ENCODE measurements around the gene DMD. TPM values are rescaled to one million over a fixed set of nuclear protein-coding genes. Genes with fewer than 3 reads are reported as not detected.
A peak's percentile ranks its signal among the peaks of the same experiment; 100 is the strongest.

DMD gene
- total and polyA plus RNA-seq, 9 donors = 14.0 to 70.5 (median 37.6) TPM

GRCh38 chrX:31279359-31279758 lies 1932.0 kb downstream of the DMD start:
- Histone ChIP-seq H3K4me1 (ENCODE audit: insufficient read depth) (no peaks in the 10 kb centered on the region), H3K27ac (no peak overlapping the region), H3K9me3 (no peaks in the 10 kb centered on the region), H3K36me3 (no peaks in the 10 kb centered on the region), H3K27me3 (no peaks in the 10 kb centered on the region), H3K4me3 (no peak overlapping the region)
- no peak for DNase-seq
- 77 to 86% (median 78%) methylated on average over 2 of the region's 2 CpGs for WGBS, 3 donors
- TF ChIP-seq EP300 (IDR thresholded peaks at IDR 0.05) (no peak), CTCF (IDR thresholded peaks at IDR 0.05) (no peak), POLR2A (IDR thresholded peaks at IDR 0.05) (no peak)
- intact Hi-C loops (cut with DNase I) = no loop called here

GRCh38 chrX:31272472-31272775 lies 1938.9 kb downstream of the DMD start:
- no peaks in the 10 kb centered on the region for H3K36me3 ChIP-seq
- H3K27me3 ChIP-seq = no peaks in the 10 kb centered on the region
- H3K4me3 ChIP-seq = no peak overlapping the region
- no peaks in the 10 kb centered on the region for H3K9me3 ChIP-seq
- H3K27ac ChIP-seq = no peak overlapping the region
- no peak for DNase-seq
- intact Hi-C loops (cut with DNase I) = no loop called here
- 27 to 45% (median 32%) methylated on average over 4 of the region's 4 CpGs for WGBS, 3 donors
- H3K4me1 ChIP-seq (ENCODE audit: insufficient read depth) = no peaks in the 10 kb centered on the region
- TF ChIP-seq EP300 (IDR thresholded peaks at IDR 0.05) (no peak), CTCF (IDR thresholded peaks at IDR 0.05) (no peak), POLR2A (IDR thresholded peaks at IDR 0.05) (no peak)

- Histone ChIP-seq H3K9me3 (no peaks in the 10 kb centered on the region), H3K4me3 (no peak overlapping the region), H3K27me3 (no peaks in the 10 kb centered on the region), H3K27ac (no peak overlapping the region), H3K36me3 (no peaks in the 10 kb centered on the region), H3K4me1 (ENCODE audit: insufficient read depth) (no peaks in the 10 kb centered on the region)
- DNase-seq = no peak
- 67 to 74% (median 68%) methylated on average over 7 of the region's 7 CpGs for WGBS, 3 donors
- TF ChIP-seq CTCF (IDR thresholded peaks at IDR 0.05) (no peak), POLR2A (IDR thresholded peaks at IDR 0.05) (no peak), EP300 (IDR thresholded peaks at IDR 0.05) (no peak)
- intact Hi-C loops (cut with DNase I) = no loop called here
These were observed 1939.5 kb downstream of the DMD start for GRCh38 chrX:31271615-31272471.

- H3K4me1 ChIP-seq (ENCODE audit: insufficient read depth) = no peaks in the 10 kb centered on the region
- intact Hi-C loops (cut with DNase I) = no loop called here
- H3K4me3 ChIP-seq = no peak overlapping the region
- DNase-seq = peak in 1 of 5 donors; percentile 27
- H3K9me3 ChIP-seq = no peaks in the 10 kb centered on the region
- no peaks in the 10 kb centered on the region for H3K36me3 ChIP-seq
- 42 to 46% (median 44%) methylated on average over 3 of the region's 3 CpGs for WGBS, 3 donors
- no peak overlapping the region for H3K27ac ChIP-seq
- H3K27me3 ChIP-seq = no peaks in the 10 kb centered on the region
- TF ChIP-seq POLR2A (IDR thresholded peaks at IDR 0.05) = no peak
- TF ChIP-seq EP300 (IDR thresholded peaks at IDR 0.05) = no peak
- no peak for TF ChIP-seq CTCF (IDR thresholded peaks at IDR 0.05)
These were observed 1941.4 kb downstream of the DMD start for GRCh38 chrX:31269914-31270313.

All from ovary (tissue), 9 donors.